Osteoblast (primary cell): ENCODE results near the gene TCFL5. TPM values are rescaled to one million over a fixed set of nuclear protein-coding genes. Genes with fewer than 3 reads are reported as not detected.

Source experiments
- DNase-seq: peaks from one replicate; pipeline ENCODE4 v3.0.0; 2011; ENCODE audit warnings: low spot score, mixed read lengths; ENCODE audit not compliant: insufficient read length; ENCODE audit errors: missing footprints
- H2AFZ ChIP-seq: 2 replicates; pipeline ENCODE4 v1.6.0; 2011; ENCODE audit warnings: mild to moderate bottlenecking, low read length
- H3K27ac ChIP-seq: 2 replicates; pipeline ENCODE4 v1.5.1; 2011; ENCODE audit warnings: mild to moderate bottlenecking, low read depth, low read length, moderate library complexity
- H3K27me3 ChIP-seq: 2 replicates; pipeline ENCODE4 v1.6.0; 2012; ENCODE audit warnings: mild to moderate bottlenecking, control low read depth, inconsistent platforms, low read length, moderate library complexity; ENCODE audit not compliant: insufficient read depth
- H3K36me3 ChIP-seq: 2 replicates; pipeline ENCODE4 v1.5.1; 2011; ENCODE audit warnings: mild to moderate bottlenecking, low read length, control low read depth, moderate library complexity; ENCODE audit not compliant: insufficient read depth
- H3K4me1 ChIP-seq: 2 replicates; pipeline ENCODE4 v1.5.1; 2011; ENCODE audit warnings: mild to moderate bottlenecking, low read length, control low read depth, moderate library complexity; ENCODE audit not compliant: insufficient read depth
- H3K4me2 ChIP-seq: 2 replicates; pipeline ENCODE4 v1.6.0; 2011; ENCODE audit warnings: mild to moderate bottlenecking, low read length; ENCODE audit not compliant: insufficient read depth
- H3K4me3 ChIP-seq: fragments of 200-600 bp; sonication (generic); 3 replicates; pipeline ENCODE4 v1.5.1; 2012; ENCODE audit warnings: mild to moderate bottlenecking, low read length, inconsistent platforms; ENCODE audit not compliant: insufficient read depth
- H3K79me2 ChIP-seq: 2 replicates; pipeline ENCODE4 v1.6.0; 2012; ENCODE audit warnings: mild to moderate bottlenecking, low read length, control low read depth, inconsistent platforms; ENCODE audit not compliant: insufficient read depth
- H3K9me3 ChIP-seq: 2 replicates; pipeline ENCODE4 v1.5.1; 2011; ENCODE audit warnings: low read depth, low read length, control low read depth
- H4K20me1 ChIP-seq: 2 replicates; pipeline ENCODE4 v1.6.0; 2012; ENCODE audit warnings: mild to moderate bottlenecking, low read length, control low read depth; ENCODE audit not compliant: insufficient read depth
- CTCF ChIP-seq: IDR thresholded peaks from 2 replicates; pipeline ENCODE4 v1.5.1; 2011; ENCODE audit warnings: mild to moderate bottlenecking, low read depth, low read length, moderate library complexity; ENCODE audit errors: extremely low read depth
- total RNA-seq: library from RNA; depleted of rRNA; stranded (reverse); fragments of >200 nt; gene quantifications from 2 replicates; pipeline ENCODE4 v1.2.3, GENCODE V29; 2012

The TCFL5 gene
- total RNA-seq, 1 donor = 13.0 TPM

DNA sequence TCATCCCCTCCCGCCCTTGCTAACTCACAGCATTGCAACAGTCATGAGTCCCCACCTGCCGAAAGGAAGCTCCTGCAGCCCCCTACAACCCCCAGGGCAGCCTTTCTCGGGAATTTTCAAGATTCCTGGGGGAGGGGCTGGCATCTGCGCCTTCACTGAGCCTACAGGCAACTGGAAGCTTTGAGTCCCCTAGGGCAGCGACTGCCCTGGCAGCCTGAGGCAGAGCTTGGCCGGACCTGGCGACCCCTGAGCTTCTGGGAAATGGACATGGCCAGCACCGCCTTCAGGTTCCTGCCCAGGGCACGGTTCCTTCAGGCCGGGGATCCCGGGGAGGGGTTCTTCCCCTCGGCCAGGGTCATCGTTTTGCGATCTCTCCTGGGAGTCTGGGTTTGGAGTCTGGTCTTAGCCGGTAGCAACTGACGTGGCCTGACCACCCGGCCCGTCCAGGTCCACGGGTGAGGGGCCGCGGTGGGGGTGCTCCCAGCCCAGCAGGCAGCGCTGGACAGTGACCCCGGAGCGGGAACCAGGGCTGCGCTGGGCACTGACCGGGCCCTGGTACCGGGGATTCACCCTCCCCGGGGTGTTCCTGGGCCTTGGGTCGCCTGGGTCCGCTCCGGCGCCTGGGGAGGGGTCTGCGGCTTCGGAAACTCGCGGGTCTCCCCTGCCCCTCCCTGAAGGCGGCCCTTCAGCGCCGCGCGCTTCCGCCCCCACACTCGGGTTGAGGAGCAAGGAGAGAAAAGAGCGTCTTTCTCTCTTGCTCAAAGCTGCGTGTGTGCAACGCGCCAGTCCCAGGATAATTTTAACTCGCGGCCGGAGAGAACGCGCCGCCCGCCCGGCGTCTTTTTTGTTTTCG lies 45.4 kb downstream of the TCFL5 start:
- H3K27me3 ChIP-seq = peaks cover 41% of the 10 kb centered on the region
- no peaks in the 10 kb centered on the region for H3K9me3 ChIP-seq
- no peak for TF ChIP-seq CTCF
- H3K4me3 ChIP-seq = peak overlapping the region; percentile 35
- H4K20me1 ChIP-seq = peaks cover 8% of the 10 kb centered on the region
- peak; percentile 94 for DNase-seq
- H3K36me3 ChIP-seq = peaks cover 6% of the 10 kb centered on the region
- peak overlapping the region; percentile 54 for H3K4me2 ChIP-seq
- H3K27ac ChIP-seq = no peak overlapping the region
- H3K79me2 ChIP-seq = no peaks in the 10 kb centered on the region
- no peak overlapping the region for H2AFZ ChIP-seq
- peaks cover 21% of the 10 kb centered on the region for H3K4me1 ChIP-seq

GRCh38 chr20:62815066-62815991 lies 46.3 kb downstream of the TCFL5 start:
- Histone ChIP-seq H3K79me2 (no peaks in the 10 kb centered on the region), H3K27me3 (peaks cover 41% of the 10 kb centered on the region), H3K9me3 (no peaks in the 10 kb centered on the region), H3K36me3 (peaks cover 12% of the 10 kb centered on the region), H3K27ac (no peak overlapping the region), H3K4me2 (no peak overlapping the region), H2AFZ (no peak overlapping the region), H3K4me3 (no peak overlapping the region), H3K4me1 (peaks cover 21% of the 10 kb centered on the region), H4K20me1 (peaks cover 12% of the 10 kb centered on the region)
- DNase-seq = peak; percentile 98
- TF ChIP-seq CTCF = no peak

- Histone ChIP-seq H3K27ac (no peak overlapping the region), H3K9me3 (no peaks in the 10 kb centered on the region), H3K4me1 (peaks cover 21% of the 10 kb centered on the region), H4K20me1 (peaks cover 17% of the 10 kb centered on the region), H3K27me3 (peaks cover 41% of the 10 kb centered on the region), H3K4me2 (no peak overlapping the region), H3K4me3 (no peak overlapping the region), H2AFZ (no peak overlapping the region), H3K36me3 (peaks cover 19% of the 10 kb centered on the region), H3K79me2 (no peaks in the 10 kb centered on the region)
- no peak for TF ChIP-seq CTCF
- DNase-seq = peak; percentile 80
These were observed 46.9 kb downstream of the TCFL5 start for GRCh38 chr20:62814709-62815065.
